HS-5 (cell line): ENCODE measurements around the gene CAMTA1.

Experiments used
- DNase-seq: peaks from one replicate; pipeline ENCODE4 v3.0.0-alpha.2; 2012; ENCODE audit warnings: low read depth

The CAMTA1 gene

GRCh38 chr1:7475691-7476090 lies 690.4 kb downstream of the CAMTA1 start:
- DNase-seq, result no peak

GRCh38 chr1:7476402-7476801 lies 691.1 kb downstream of the CAMTA1 start:
- no peak for DNase-seq

- no peak for DNase-seq
Observed at GRCh38 chr1:7476861-7477547, 691.8 kb downstream of the CAMTA1 start.

GRCh38 chr1:7477593-7477992 lies 692.3 kb downstream of the CAMTA1 start:
- DNase-seq, result no peak

GRCh38 chr1:7478142-7478790 lies 693.0 kb downstream of the CAMTA1 start:
- DNase-seq, result no peak

- no peak for DNase-seq
Observed at GRCh38 chr1:7478809-7479499, 693.7 kb downstream of the CAMTA1 start.

- no peak for DNase-seq
Observed at GRCh38 chr1:7479571-7479970, 694.3 kb downstream of the CAMTA1 start.

- DNase-seq, result no peak
Observed at GRCh38 chr1:7481194-7481593, 695.9 kb downstream of the CAMTA1 start.

GRCh38 chr1:7482077-7482476 lies 696.8 kb downstream of the CAMTA1 start:
- DNase-seq, result no peak

GRCh38 chr1:7482772-7483495 lies 697.7 kb downstream of the CAMTA1 start:
- no peak for DNase-seq

GRCh38 chr1:7483634-7484383 lies 698.6 kb downstream of the CAMTA1 start:
- DNase-seq, result no peak

- no peak for DNase-seq
Observed at GRCh38 chr1:7485086-7485780, 700.0 kb downstream of the CAMTA1 start.

- DNase-seq, result no peak
Observed at GRCh38 chr1:7485826-7486225, 700.6 kb downstream of the CAMTA1 start.

- no peak for DNase-seq
Observed at GRCh38 chr1:7487766-7488474, 702.7 kb downstream of the CAMTA1 start.

- DNase-seq, result no peak
Observed at GRCh38 chr1:7488475-7488842, 703.2 kb downstream of the CAMTA1 start.

- DNase-seq, result no peak
Observed at GRCh38 chr1:7489586-7489985, 704.3 kb downstream of the CAMTA1 start.

- DNase-seq, result no peak
Observed at GRCh38 chr1:7490576-7490975, 705.3 kb downstream of the CAMTA1 start.

GRCh38 chr1:7491109-7491817 lies 706.0 kb downstream of the CAMTA1 start:
- DNase-seq, result no peak

GRCh38 chr1:7491818-7492173 lies 706.5 kb downstream of the CAMTA1 start:
- DNase-seq, result no peak
